PC-9 (cell line): ENCODE data around the gene NFATC1. TPM values are rescaled to one million over a fixed set of nuclear protein-coding genes. Genes with fewer than 3 reads are reported as not detected.

Experiments
- BruUV-seq: library from RNA; stranded (reverse); fragments of 400-500 nt; replicated peaks from 2 replicates; lab custom pipeline; 2021; lab: Mats Ljungman, UMichigan
- CTCF ChIA-PET: fragments of 300-600 bp; sonication (Branson Sonifier 250); formaldehyde crosslinking; loops from one replicate; lab custom pipeline; 2022; ENCODE audit warnings: antibody characterized with exemption; lab: Charles Lee
- POLR2A ChIA-PET: fragments of 300-600 bp; sonication (Branson Sonifier 250); formaldehyde crosslinking; loops from one replicate; lab custom pipeline; 2022; ENCODE audit warnings: antibody characterized with exemption; ENCODE audit not compliant: unreplicated experiment; lab: Charles Lee
- DNase-seq, 2 experiments: peaks; one replicate each; pipeline versions ENCODE4 v3.0.0 to v3.0.0-alpha.2; 2015 to 2022; ENCODE audit warnings: mixed read lengths in 1 of 2
- H2AFZ ChIP-seq: fragments of 200-600 bp; sonication (generic); 2 replicates; pipeline ENCODE4 v1.8.1; 2017; ENCODE audit warnings: antibody characterized with exemption
- H3F3A ChIP-seq: fragments of 200-600 bp; sonication (generic); 2 replicates; pipeline ENCODE4 v1.8.1; 2017; ENCODE audit warnings: antibody characterized with exemption, mild to moderate bottlenecking, low read depth; ENCODE audit not compliant: insufficient read depth
- H3K27ac ChIP-seq: fragments of 200-600 bp; sonication (generic); 2 replicates; pipeline ENCODE4 v1.6.1; 2016; ENCODE audit warnings: mixed run types
- H3K27me3 ChIP-seq: fragments of 200-600 bp; sonication (generic); 2 replicates; pipeline ENCODE4 v1.6.1; 2016; ENCODE audit warnings: low read depth, mixed run types; ENCODE audit not compliant: insufficient read depth
- H3K36me3 ChIP-seq: fragments of 200-600 bp; sonication (generic); 2 replicates; pipeline ENCODE4 v1.6.1; 2016; ENCODE audit warnings: low read depth, mixed run types
- H3K4me1 ChIP-seq: fragments of 200-600 bp; sonication (generic); replicated peaks from 2 replicates; pipeline ENCODE4 v1.6.1; 2016; ENCODE audit warnings: mixed run types; ENCODE audit not compliant: insufficient read depth
- H3K4me2 ChIP-seq: fragments of 200-600 bp; sonication (generic); 2 replicates; pipeline ENCODE4 v1.6.1; 2017; ENCODE audit warnings: mixed run types
- H3K4me3 ChIP-seq: fragments of 200-600 bp; sonication (generic); 2 replicates; pipeline ENCODE4 v1.6.1; 2016; ENCODE audit warnings: mixed run types
- H3K79me2 ChIP-seq: fragments of 200-600 bp; sonication (generic); 2 replicates; pipeline ENCODE4 v1.6.1; 2017; ENCODE audit warnings: low read depth, mixed run types
- H3K9me2 ChIP-seq: fragments of 200-600 bp; sonication (generic); 2 replicates; pipeline ENCODE4 v1.8.1; 2017; ENCODE audit warnings: mild to moderate bottlenecking; ENCODE audit not compliant: insufficient read depth
- H3K9me3 ChIP-seq: fragments of 200-600 bp; sonication (generic); 2 replicates; pipeline ENCODE4 v1.8.1; 2016; ENCODE audit warnings: low read depth; ENCODE audit not compliant: insufficient read depth
- H4K20me1 ChIP-seq: fragments of 200-600 bp; sonication (generic); 2 replicates; pipeline ENCODE4 v1.8.1; 2017; ENCODE audit not compliant: insufficient read depth
- CTCF ChIP-seq: fragments of 200-600 bp; sonication (generic); conservative IDR thresholded peaks from 2 replicates; pipeline ENCODE4 v1.6.1; 2017; ENCODE audit warnings: mixed run types, antibody characterized with exemption, mild to moderate bottlenecking, moderate library complexity
- EZH2 ChIP-seq: fragments of 200-600 bp; sonication (generic); IDR thresholded peaks from 2 replicates; pipeline ENCODE4 v1.8.0; 2017; ENCODE audit warnings: antibody characterized with exemption, low read depth
- intact Hi-C: fragments of 100-400 bp; cut with micrococcal nuclease; formaldehyde crosslinking; loops from one replicate; pipeline ENCODE4 v1.10.0; 2022; ENCODE audit not compliant: unreplicated experiment
- total RNA-seq: library from RNA; stranded (reverse); gene quantifications from 2 replicates; pipeline ENCODE4 v1.2.3, GENCODE V29; 2021

The NFATC1 gene
- total RNA-seq, 1 experiment from 2014 or later = 2.6 TPM

GRCh38 chr18:79572848-79573451, 177.2 kb downstream of the NFATC1 start:
- intact Hi-C loops = no loop called here

DNA sequence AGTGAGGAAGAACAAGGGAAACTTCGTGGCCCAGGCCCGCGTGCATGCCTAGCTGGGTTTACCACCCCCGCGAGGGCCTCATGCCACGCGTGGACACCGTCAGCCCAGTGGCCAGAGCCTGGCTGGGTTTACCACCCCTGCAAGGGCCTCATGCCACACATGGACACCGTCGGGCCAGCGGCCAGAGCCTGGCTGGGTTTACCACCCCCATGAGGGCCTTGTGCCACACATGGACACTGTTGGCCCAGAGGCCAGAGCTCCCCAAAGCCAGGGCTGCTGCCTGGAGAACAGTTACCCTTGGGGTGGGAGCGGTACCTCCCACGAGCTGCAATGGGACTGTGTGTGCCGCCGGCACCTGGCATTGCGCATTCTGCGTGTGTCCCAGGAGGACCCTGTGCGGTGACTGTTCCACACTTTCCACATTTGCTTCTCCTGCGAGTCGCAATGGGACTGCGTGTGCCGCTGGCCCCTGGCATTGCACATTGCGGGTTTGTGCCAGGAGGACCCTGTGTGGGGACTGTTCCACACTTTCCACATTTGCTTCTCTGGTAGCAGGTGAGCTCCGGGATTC, 178.3 kb downstream of the NFATC1 start:
- CTCF ChIA-PET = no interaction called here
- H3K27me3 ChIP-seq = peaks cover 98% of the 10 kb centered on the region
- H3K4me1 ChIP-seq = no peaks in the 10 kb centered on the region

More at GRCh38 chr18:79572848-79573451, 177.2 kb downstream of the NFATC1 start:
- Histone ChIP-seq H3K36me3 (no peaks in the 10 kb centered on the region; the same call in 1 of the 2 replicates), H3K79me2 (no peaks in the 10 kb centered on the region), H3K9me3 (no peaks in the 10 kb centered on the region), H3K27me3 (peaks cover 99% of the 10 kb centered on the region), H3K9me2 (no peaks in the 10 kb centered on the region), H3K4me3 (no peak overlapping the region), H2AFZ (no peak overlapping the region), H3K27ac (no peak overlapping the region), H3F3A (no peaks in the 10 kb centered on the region), H3K4me1 (no peaks in the 10 kb centered on the region), H4K20me1 (no peaks in the 10 kb centered on the region), H3K4me2 (no peak overlapping the region)
- TF ChIP-seq EZH2 (no peak), CTCF (no peak)
- no TSS peak for BruUV-seq
- ChIA-PET CTCF (no interaction called here), POLR2A (no interaction called here)
- DNase-seq = no peak

GRCh38 chr18:79574938-79575525, 179.3 kb downstream of the NFATC1 start:
- H2AFZ ChIP-seq = no peak overlapping the region
- H3K36me3 ChIP-seq = no peaks in the 10 kb centered on the region; the same call in 1 of the 2 replicates
- H3F3A ChIP-seq = no peaks in the 10 kb centered on the region
- no peaks in the 10 kb centered on the region for H3K4me1 ChIP-seq
- BruUV-seq = no TSS peak
- no peak overlapping the region for H3K4me2 ChIP-seq
- no peaks in the 10 kb centered on the region for H4K20me1 ChIP-seq
- H3K9me3 ChIP-seq = no peaks in the 10 kb centered on the region
- H3K4me3 ChIP-seq = no peak overlapping the region
- H3K79me2 ChIP-seq = no peaks in the 10 kb centered on the region
- no peaks in the 10 kb centered on the region for H3K9me2 ChIP-seq
- no peak overlapping the region for H3K27ac ChIP-seq
- ChIA-PET POLR2A (no interaction called here), CTCF (interaction anchor here (0.7 kb wide), 1 partner anchor 40 kb away, joined by 3 read pairs; no protein-coding TSS in a partner anchor)
- intact Hi-C loops = no loop called here
- no peak for DNase-seq
- H3K27me3 ChIP-seq = peaks cover 94% of the 10 kb centered on the region
- TF ChIP-seq CTCF = no peak
- no peak for TF ChIP-seq EZH2

More for the DNA sequence above, 178.3 kb downstream of the NFATC1 start:
- Histone ChIP-seq H4K20me1 (no peaks in the 10 kb centered on the region), H2AFZ (no peak overlapping the region), H3K79me2 (no peaks in the 10 kb centered on the region), H3K9me2 (no peaks in the 10 kb centered on the region), H3K27ac (no peak overlapping the region), H3K4me3 (no peak overlapping the region), H3K4me2 (no peak overlapping the region), H3F3A (no peaks in the 10 kb centered on the region), H3K36me3 (no peaks in the 10 kb centered on the region; the same call in 1 of the 2 replicates), H3K9me3 (no peaks in the 10 kb centered on the region)
- no peak for DNase-seq
- no peak for TF ChIP-seq CTCF
- no peak for TF ChIP-seq EZH2
- intact Hi-C loops = no loop called here
- BruUV-seq = no TSS peak
- POLR2A ChIA-PET = no interaction called here
